DLD1 (cell line): ENCODE results near the gene OR10H3.
"Not testable (repeated sequence)": the region's sequence is repeated elsewhere in the genome, so short reads cannot be mapped to it uniquely, and the experiment has no call there.

Experiments used
- in situ Hi-C: cut with HindIII; loops from 2 replicates; pipeline ENCODE4 v1.10.0; 2017; ENCODE audit warnings: low sequenced_read_pairs

The OR10H3 gene

GRCh38 chr19:15737722-15738121 is at the start of gene OR10H3:
Gene OR10H3 (plus strand): TSS chr19:15737985. CDS start chr19:15741393, 3,408 bp downstream.
- in situ Hi-C loops = no loop called here

- in situ Hi-C loops = no loop called here
Observed at GRCh38 chr19:15696654-15697194, 41.1 kb upstream of the OR10H3 start.

GRCh38 chr19:15701757-15702533 is 35.8 kb upstream of the OR10H3 start:
- in situ Hi-C loops = no loop called here

- in situ Hi-C loops = no loop called here
Observed at GRCh38 chr19:15702534-15702930, 35.3 kb upstream of the OR10H3 start.

- in situ Hi-C loops = no loop called here
Observed at GRCh38 chr19:15714638-15715037, 23.1 kb upstream of the OR10H3 start.

- in situ Hi-C loops = no loop called here
Observed at GRCh38 chr19:15715642-15716041, 22.1 kb upstream of the OR10H3 start.

GRCh38 chr19:15717809-15718208 is 20.0 kb upstream of the OR10H3 start:
- in situ Hi-C loops = no loop called here

GRCh38 chr19:15721268-15721667 is 16.5 kb upstream of the OR10H3 start:
- in situ Hi-C loops = no loop called here

- in situ Hi-C loops = no loop called here
Observed at GRCh38 chr19:15722956-15723355, 14.8 kb upstream of the OR10H3 start.

GRCh38 chr19:15727724-15728123 is 10.1 kb upstream of the OR10H3 start, which contains the start of gene OR10H2:
Gene OR10H2 (plus strand): TSS chr19:15728024. CDS start chr19:15728044, 20 bp downstream.
- in situ Hi-C loops = no loop called here

- in situ Hi-C loops = no loop called here
Observed at GRCh38 chr19:15730538-15730937, 7.2 kb upstream of the OR10H3 start.

- in situ Hi-C loops = no loop called here
Observed at GRCh38 chr19:15732388-15732787, 5.4 kb upstream of the OR10H3 start.

GRCh38 chr19:15733895-15734294 is 3.9 kb upstream of the OR10H3 start:
- in situ Hi-C loops = no loop called here

- in situ Hi-C loops = loop anchor here (10.0 kb wide), 1 partner anchor 94 kb away; no protein-coding TSS in a partner anchor
Observed at GRCh38 chr19:15740785-15741184, 3.0 kb downstream of the OR10H3 start.

GRCh38 chr19:15748239-15748638 is 10.5 kb downstream of the OR10H3 start:
- in situ Hi-C loops = loop anchor here (10.0 kb wide), 1 partner anchor 87 kb away; no protein-coding TSS in a partner anchor

GRCh38 chr19:15758379-15758778 is 20.6 kb downstream of the OR10H3 start:
- in situ Hi-C loops = no loop called here

- in situ Hi-C loops = no loop called here
Observed at GRCh38 chr19:15759962-15760565, 22.3 kb downstream of the OR10H3 start.

GRCh38 chr19:15769586-15769985 is 31.8 kb downstream of the OR10H3 start:
- in situ Hi-C loops = no loop called here

GRCh38 chr19:15774159-15774558 is 36.4 kb downstream of the OR10H3 start:
- in situ Hi-C loops = not testable (repeated sequence)

- in situ Hi-C loops = no loop called here
Observed at GRCh38 chr19:15775249-15775648, 37.5 kb downstream of the OR10H3 start.

- in situ Hi-C loops = no loop called here
Observed at GRCh38 chr19:15776264-15776663, 38.5 kb downstream of the OR10H3 start.
